Measurements from ENCODE around the gene TTC7B.

DNA sequence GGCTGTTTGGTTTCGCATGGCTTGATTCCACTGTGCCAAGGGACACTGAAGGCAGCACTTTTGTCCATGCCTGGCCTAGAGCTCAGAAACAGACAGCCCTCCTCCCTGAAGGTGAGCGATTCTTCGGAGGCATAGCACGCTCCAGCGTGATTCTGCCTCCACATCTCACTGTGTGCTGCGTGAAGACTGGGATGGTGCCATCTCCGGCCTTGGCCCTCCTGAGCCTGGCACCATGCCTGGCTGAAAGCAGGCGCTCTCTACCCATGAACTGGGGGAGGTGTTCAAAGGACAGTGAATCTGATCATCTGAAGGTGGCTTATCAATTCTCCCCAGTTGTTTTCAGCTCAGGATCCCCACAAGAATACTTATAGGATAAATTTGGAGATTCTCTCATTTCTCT, 187.4 kb downstream of the TTC7B start:
- TF ChIP-seq, protein P1, sequence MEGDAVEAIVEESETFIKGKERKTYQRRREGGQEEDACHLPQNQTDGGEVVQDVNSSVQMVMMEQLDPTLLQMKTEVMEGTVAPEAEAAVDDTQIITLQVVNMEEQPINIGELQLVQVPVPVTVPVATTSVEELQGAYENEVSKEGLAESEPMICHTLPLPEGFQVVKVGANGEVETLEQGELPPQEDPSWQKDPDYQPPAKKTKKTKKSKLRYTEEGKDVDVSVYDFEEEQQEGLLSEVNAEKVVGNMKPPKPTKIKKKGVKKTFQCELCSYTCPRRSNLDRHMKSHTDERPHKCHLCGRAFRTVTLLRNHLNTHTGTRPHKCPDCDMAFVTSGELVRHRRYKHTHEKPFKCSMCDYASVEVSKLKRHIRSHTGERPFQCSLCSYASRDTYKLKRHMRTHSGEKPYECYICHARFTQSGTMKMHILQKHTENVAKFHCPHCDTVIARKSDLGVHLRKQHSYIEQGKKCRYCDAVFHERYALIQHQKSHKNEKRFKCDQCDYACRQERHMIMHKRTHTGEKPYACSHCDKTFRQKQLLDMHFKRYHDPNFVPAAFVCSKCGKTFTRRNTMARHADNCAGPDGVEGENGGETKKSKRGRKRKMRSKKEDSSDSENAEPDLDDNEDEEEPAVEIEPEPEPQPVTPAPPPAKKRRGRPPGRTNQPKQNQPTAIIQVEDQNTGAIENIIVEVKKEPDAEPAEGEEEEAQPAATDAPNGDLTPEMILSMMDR (IDR thresholded peaks at IDR 0.05; ENCODE audit: insufficient read depth, low read length, poor library complexity, severe bottlenecking), result no peak
- TF ChIP-seq EZH2phosphoT487 (conservative IDR thresholded peaks at IDR 0.05; ENCODE audit: low read length), result no peak

Measured in SU-DHL-6 (cell line).